Fibroblast of lung (primary cell): ENCODE results near the gene OGN. TPM values are rescaled to one million over a fixed set of nuclear protein-coding genes. Genes with fewer than 3 reads are reported as not detected.

Experiments used
- DNase-seq, 2 donors: peaks; one replicate each; pipeline versions ENCODE4 v3.0.0 to v3.0.0-alpha.2; 2010; ENCODE audit warnings: low read depth in 2 of 2
- H2AFZ ChIP-seq: 2 replicates; pipeline ENCODE4 v1.5.1; 2012; ENCODE audit warnings: low read length, control low read depth, inconsistent platforms
- H3K27ac ChIP-seq: 2 replicates; pipeline ENCODE4 v1.5.1; 2011; ENCODE audit warnings: low read length, control low read depth; ENCODE audit not compliant: insufficient read depth
- H3K27me3 ChIP-seq: 2 replicates; pipeline ENCODE4 v1.5.1; 2011; ENCODE audit warnings: mild to moderate bottlenecking, low read length; ENCODE audit not compliant: control insufficient read depth, insufficient read depth
- H3K36me3 ChIP-seq: 2 replicates; pipeline ENCODE4 v1.5.1; 2011; ENCODE audit warnings: low read length; ENCODE audit not compliant: control insufficient read depth, insufficient read depth
- H3K4me1 ChIP-seq: 2 replicates; pipeline ENCODE4 v1.5.1; 2011; ENCODE audit warnings: low read length; ENCODE audit not compliant: control insufficient read depth, insufficient read depth; ENCODE audit errors: extremely low read depth
- H3K4me2 ChIP-seq: 2 replicates; pipeline ENCODE4 v1.5.1; 2011; ENCODE audit warnings: low read length, control low read depth; ENCODE audit not compliant: insufficient read depth; ENCODE audit errors: extremely low read depth
- H3K4me3 ChIP-seq, 4 experiments: fragments of 200-600 bp in 1 of 4; sonication (generic) in 1 of 4; replicated peaks in 1 of 4; 2 replicates each; pipeline ENCODE4 v1.5.1; 2011 to 2016; ENCODE audit warnings: low read length in 4 of 4, low read depth in 3 of 4, mild to moderate bottlenecking in 3 of 4, control low read depth in 2 of 4, inconsistent platforms in 1 of 4, mixed read lengths in 1 of 4; ENCODE audit not compliant: insufficient read depth in 1 of 4; ENCODE audit errors: control extremely low read depth in 1 of 4
- H3K79me2 ChIP-seq: 2 replicates; pipeline ENCODE4 v1.5.1; 2012; ENCODE audit warnings: mild to moderate bottlenecking, low read length, inconsistent platforms; ENCODE audit not compliant: control insufficient read depth, insufficient read depth
- H3K9ac ChIP-seq: 2 replicates; pipeline ENCODE4 v1.5.1; 2011; ENCODE audit warnings: mild to moderate bottlenecking, low read length, control low read depth; ENCODE audit not compliant: insufficient read depth
- H3K9me3 ChIP-seq: 2 replicates; pipeline ENCODE4 v1.5.1; 2012; ENCODE audit warnings: low read depth, low read length; ENCODE audit not compliant: control insufficient read depth, insufficient read depth
- H4K20me1 ChIP-seq: 2 replicates; pipeline ENCODE4 v1.5.1; 2011; ENCODE audit warnings: low read length; ENCODE audit not compliant: control insufficient read depth, insufficient read depth; ENCODE audit errors: extremely low read depth
- EZH2 ChIP-seq: IDR thresholded peaks from 2 replicates; pipeline ENCODE4 v1.5.1; 2012; ENCODE audit warnings: low read length, control low read depth, mild to moderate bottlenecking; ENCODE audit errors: missing control alignments
- polyA plus RNA-seq, 2 donors: library from polyadenylated mRNA; depleted of rRNA in 1 of 2; stranded (reverse) in 1 of 2; unstranded in 1 of 2; fragments of >200 nt; gene quantifications; 2 replicates each; pipeline ENCODE4 v1.2.1, GENCODE V29; 2011 to 2012; ENCODE audit warnings: missing spikeins in 1 of 2
- total RNA-seq: library from RNA; depleted of rRNA; stranded (reverse); fragments of >200 nt; gene quantifications from 2 replicates; pipeline ENCODE4 v1.2.1, GENCODE V29; 2014
- TF ChIP-seq, protein P1 (sequence below), 2 donors: IDR thresholded peaks in 1 of 2; conservative IDR thresholded peaks in 1 of 2; 1 replicate in 1 of 2; 2 replicates in 1 of 2; pipeline ENCODE4 v1.5.1; 2011 to 2012; ENCODE audit warnings: low read length in 2 of 2, control low read depth in 1 of 2, inconsistent platforms in 1 of 2, low read depth in 1 of 2, mild to moderate bottlenecking in 1 of 2

The OGN gene
- total and polyA plus RNA-seq, 2 donors (not counting 1 experiment from before 2014, with no cell fraction given): 1.2 to 1.3 TPM

GRCh38 chr9:92424340-92424739 is 20.0 kb upstream of the OGN start, which contains the start of gene OMD:
TSS of gene OMD (minus strand) at chr9:92424471. CDS start at chr9:92417558, 6,913 bp downstream.
- Histone ChIP-seq H3K4me3 (no peak within 1 kb of the TSS), H3K4me2 (peak within 1 kb of the TSS; percentile 26), H2AFZ (no peak within 1 kb of the TSS), H3K4me1 (no peaks in the 10 kb centered on the region), H3K9me3 (no peaks in the 10 kb centered on the region), H4K20me1 (no peaks in the 10 kb centered on the region), H3K36me3 (no peaks in the 10 kb centered on the region), H3K27ac (no peak within 1 kb of the TSS), H3K27me3 (no peaks in the 10 kb centered on the region), H3K79me2 (no peaks in the 10 kb centered on the region), H3K9ac (no peak within 1 kb of the TSS)
- TF ChIP-seq EZH2: no peak
- TF ChIP-seq, protein P1, sequence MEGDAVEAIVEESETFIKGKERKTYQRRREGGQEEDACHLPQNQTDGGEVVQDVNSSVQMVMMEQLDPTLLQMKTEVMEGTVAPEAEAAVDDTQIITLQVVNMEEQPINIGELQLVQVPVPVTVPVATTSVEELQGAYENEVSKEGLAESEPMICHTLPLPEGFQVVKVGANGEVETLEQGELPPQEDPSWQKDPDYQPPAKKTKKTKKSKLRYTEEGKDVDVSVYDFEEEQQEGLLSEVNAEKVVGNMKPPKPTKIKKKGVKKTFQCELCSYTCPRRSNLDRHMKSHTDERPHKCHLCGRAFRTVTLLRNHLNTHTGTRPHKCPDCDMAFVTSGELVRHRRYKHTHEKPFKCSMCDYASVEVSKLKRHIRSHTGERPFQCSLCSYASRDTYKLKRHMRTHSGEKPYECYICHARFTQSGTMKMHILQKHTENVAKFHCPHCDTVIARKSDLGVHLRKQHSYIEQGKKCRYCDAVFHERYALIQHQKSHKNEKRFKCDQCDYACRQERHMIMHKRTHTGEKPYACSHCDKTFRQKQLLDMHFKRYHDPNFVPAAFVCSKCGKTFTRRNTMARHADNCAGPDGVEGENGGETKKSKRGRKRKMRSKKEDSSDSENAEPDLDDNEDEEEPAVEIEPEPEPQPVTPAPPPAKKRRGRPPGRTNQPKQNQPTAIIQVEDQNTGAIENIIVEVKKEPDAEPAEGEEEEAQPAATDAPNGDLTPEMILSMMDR (conservative IDR thresholded peaks at IDR 0.05 in 1 of 2, IDR thresholded peaks at IDR 0.05 in 1 of 2; ENCODE audit: low read depth in 1 of 2, low read length in 2 of 2): no peak
- peak in 1 of 2 donors; percentile 14 for DNase-seq

GRCh38 chr9:92423612-92424011 is 19.2 kb upstream of the OGN start:
- H3K4me1 ChIP-seq: no peaks in the 10 kb centered on the region
- no peak overlapping the region for H2AFZ ChIP-seq
- no peak overlapping the region for H3K27ac ChIP-seq
- no peaks in the 10 kb centered on the region for H3K27me3 ChIP-seq
- H3K4me2 ChIP-seq: no peak overlapping the region
- TF ChIP-seq EZH2: no peak
- TF ChIP-seq, protein P1 (conservative IDR thresholded peaks at IDR 0.05 in 1 of 2, IDR thresholded peaks at IDR 0.05 in 1 of 2; ENCODE audit: low read depth in 1 of 2, low read length in 2 of 2): no peak
- no peaks in the 10 kb centered on the region for H3K79me2 ChIP-seq
- DNase-seq: no peak
- H3K4me3 ChIP-seq: no peak overlapping the region
- no peaks in the 10 kb centered on the region for H3K36me3 ChIP-seq
- no peaks in the 10 kb centered on the region for H3K9me3 ChIP-seq
- no peak overlapping the region for H3K9ac ChIP-seq
- H4K20me1 ChIP-seq: no peaks in the 10 kb centered on the region

- H3K9ac ChIP-seq: no peak overlapping the region
These were observed 18.4 kb upstream of the OGN start for GRCh38 chr9:92422611-92423338.

More at GRCh38 chr9:92422611-92423338, 18.4 kb upstream of the OGN start:
- Histone ChIP-seq H3K4me3 (no peak overlapping the region), H2AFZ (no peak overlapping the region), H3K36me3 (no peaks in the 10 kb centered on the region), H4K20me1 (no peaks in the 10 kb centered on the region), H3K79me2 (no peaks in the 10 kb centered on the region), H3K9me3 (no peaks in the 10 kb centered on the region), H3K27ac (no peak overlapping the region), H3K4me1 (no peaks in the 10 kb centered on the region), H3K4me2 (no peak overlapping the region), H3K27me3 (no peaks in the 10 kb centered on the region)
- no peak for TF ChIP-seq EZH2
- TF ChIP-seq, protein P1 (conservative IDR thresholded peaks at IDR 0.05 in 1 of 2, IDR thresholded peaks at IDR 0.05 in 1 of 2; ENCODE audit: low read depth in 1 of 2, low read length in 2 of 2): no peak
- no peak for DNase-seq
